22Rv1 (cell line): ENCODE data around the gene FAXC.

Experiments
- ZFX ChIP-seq: fragments of 450-650 bp; IDR thresholded peaks from 2 replicates; pipeline ENCODE4 v1.6.1; 2017; ENCODE audit warnings: antibody characterized with exemption, borderline replicate concordance
- TF ChIP-seq, protein P1 (sequence below): fragments of 450-650 bp; IDR thresholded peaks from 2 replicates; pipeline ENCODE4 v1.5.1; 2017; ENCODE audit warnings: mild to moderate bottlenecking

DNA sequence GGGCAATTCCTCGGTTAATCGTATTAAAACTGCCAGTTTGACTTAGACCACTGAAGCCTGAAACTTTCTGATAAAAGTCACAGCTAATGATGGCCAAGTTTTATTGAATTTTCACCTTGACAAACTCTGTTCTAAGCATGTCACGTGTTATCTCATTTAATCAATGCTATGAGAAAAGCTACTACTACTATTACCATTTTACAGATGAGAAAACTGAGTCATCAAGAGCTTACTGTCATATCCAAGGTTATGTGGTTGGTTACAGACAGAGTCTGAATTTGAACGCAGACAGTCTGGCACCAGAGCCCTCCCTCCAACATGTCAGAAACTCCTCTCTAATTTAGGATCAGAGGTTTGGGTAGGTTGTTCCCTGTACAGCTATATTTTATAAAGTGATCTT, 4.3 kb downstream of the FAXC start:
- TF ChIP-seq, protein P1, sequence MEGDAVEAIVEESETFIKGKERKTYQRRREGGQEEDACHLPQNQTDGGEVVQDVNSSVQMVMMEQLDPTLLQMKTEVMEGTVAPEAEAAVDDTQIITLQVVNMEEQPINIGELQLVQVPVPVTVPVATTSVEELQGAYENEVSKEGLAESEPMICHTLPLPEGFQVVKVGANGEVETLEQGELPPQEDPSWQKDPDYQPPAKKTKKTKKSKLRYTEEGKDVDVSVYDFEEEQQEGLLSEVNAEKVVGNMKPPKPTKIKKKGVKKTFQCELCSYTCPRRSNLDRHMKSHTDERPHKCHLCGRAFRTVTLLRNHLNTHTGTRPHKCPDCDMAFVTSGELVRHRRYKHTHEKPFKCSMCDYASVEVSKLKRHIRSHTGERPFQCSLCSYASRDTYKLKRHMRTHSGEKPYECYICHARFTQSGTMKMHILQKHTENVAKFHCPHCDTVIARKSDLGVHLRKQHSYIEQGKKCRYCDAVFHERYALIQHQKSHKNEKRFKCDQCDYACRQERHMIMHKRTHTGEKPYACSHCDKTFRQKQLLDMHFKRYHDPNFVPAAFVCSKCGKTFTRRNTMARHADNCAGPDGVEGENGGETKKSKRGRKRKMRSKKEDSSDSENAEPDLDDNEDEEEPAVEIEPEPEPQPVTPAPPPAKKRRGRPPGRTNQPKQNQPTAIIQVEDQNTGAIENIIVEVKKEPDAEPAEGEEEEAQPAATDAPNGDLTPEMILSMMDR = no peak
- TF ChIP-seq ZFX = no peak
